Keratinocyte (primary cell): ENCODE measurements around the gene ABHD16A. TPM values are rescaled to one million over a fixed set of nuclear protein-coding genes. Genes with fewer than 3 reads are reported as not detected.

Experiments used
- DNase-seq: peaks from one replicate; pipeline ENCODE4 v3.0.0-alpha.2; 2011; ENCODE audit warnings: low read depth, missing footprints, low spot score
- FAIRE-seq: peaks from 2 replicates; lab custom pipeline; 2011; peaks lifted over from hg19 to GRCh38; lab: Jason Lieb, UNC
- H2AFZ ChIP-seq: 2 replicates; pipeline ENCODE4 v1.6.0; 2012; ENCODE audit warnings: low read length, control low read depth, inconsistent platforms; ENCODE audit not compliant: control insufficient read depth
- H3K27ac ChIP-seq: 2 replicates; pipeline ENCODE4 v1.5.1; 2011; ENCODE audit warnings: low read length; ENCODE audit not compliant: control insufficient read depth, insufficient read depth
- H3K27me3 ChIP-seq: 3 replicates; pipeline ENCODE4 v1.6.0; 2011; ENCODE audit warnings: low read length; ENCODE audit not compliant: control insufficient read depth, insufficient read depth; ENCODE audit errors: extremely low read depth
- H3K36me3 ChIP-seq, 2 experiments: 2 replicates in 1 of 2; 3 replicates in 1 of 2; pipeline ENCODE4 v1.5.1; 2011; ENCODE audit warnings: low read length in 2 of 2, mild to moderate bottlenecking in 1 of 2; ENCODE audit not compliant: control insufficient read depth in 2 of 2, insufficient read depth in 2 of 2; ENCODE audit errors: extremely low read depth in 1 of 2
- H3K4me1 ChIP-seq: 3 replicates; pipeline ENCODE4 v1.5.1; 2011; ENCODE audit warnings: low read length; ENCODE audit not compliant: control insufficient read depth, insufficient read depth; ENCODE audit errors: extremely low read depth
- H3K4me2 ChIP-seq: 3 replicates; pipeline ENCODE4 v1.6.0; 2011; ENCODE audit warnings: low read depth, low read length; ENCODE audit not compliant: control insufficient read depth, insufficient read depth; ENCODE audit errors: extremely low read depth
- H3K4me3 ChIP-seq, 3 experiments: fragments of 200-600 bp in 1 of 3; sonication (generic) in 1 of 3; 2 replicates in 2 of 3; 3 replicates in 1 of 3; pipeline ENCODE4 v1.5.1; 2011 to 2016; ENCODE audit warnings: low read length in 3 of 3, mild to moderate bottlenecking in 3 of 3, control low read depth in 2 of 3, inconsistent platforms in 1 of 3, low read depth in 1 of 3, mixed read lengths in 1 of 3, mixed run types in 1 of 3, moderate library complexity in 1 of 3; ENCODE audit not compliant: control insufficient read depth in 2 of 3, insufficient read depth in 2 of 3; ENCODE audit errors: extremely low read depth in 1 of 3
- H3K79me2 ChIP-seq: 2 replicates; pipeline ENCODE4 v1.6.0; 2012; ENCODE audit warnings: low read length; ENCODE audit not compliant: control insufficient read depth, insufficient read depth
- H3K9ac ChIP-seq: 3 replicates; pipeline ENCODE4 v1.6.0; 2011; ENCODE audit warnings: low read length; ENCODE audit not compliant: control insufficient read depth, insufficient read depth; ENCODE audit errors: extremely low read depth
- H3K9me1 ChIP-seq: 3 replicates; pipeline ENCODE4 v1.6.0; 2011; ENCODE audit warnings: low read length; ENCODE audit not compliant: control insufficient read depth, insufficient read depth; ENCODE audit errors: extremely low read depth
- H3K9me3 ChIP-seq: 2 replicates; pipeline ENCODE4 v1.5.1; 2012; ENCODE audit warnings: low read depth, low read length; ENCODE audit not compliant: control insufficient read depth
- H4K20me1 ChIP-seq: 3 replicates; pipeline ENCODE4 v1.6.0; 2011; ENCODE audit warnings: low read length; ENCODE audit not compliant: control insufficient read depth, insufficient read depth; ENCODE audit errors: extremely low read depth
- CTCF ChIP-seq, 3 experiments: IDR thresholded peaks in 1 of 3; conservative IDR thresholded peaks in 1 of 3; optimal IDR thresholded peaks in 1 of 3; 2 replicates in 2 of 3; 3 replicates in 1 of 3; pipeline versions ENCODE3 to v1.5.1; 2011; ENCODE audit warnings: low read length in 3 of 3, mild to moderate bottlenecking in 3 of 3, moderate library complexity in 2 of 3, control low read depth in 1 of 3, inconsistent platforms in 1 of 3; ENCODE audit not compliant: insufficient read depth in 2 of 3; ENCODE audit errors: extremely low read depth in 1 of 3
- EZH2 ChIP-seq: IDR thresholded peaks from one replicate; pipeline ENCODE4 v1.6.1; 2012; ENCODE audit warnings: inconsistent platforms, mild to moderate bottlenecking, low read length, moderate library complexity
- dilution Hi-C: fragments of 300-500 bp; cut with MboI; formaldehyde crosslinking; loops from one replicate; pipeline ENCODE4 v1.7.0; 2020; ENCODE audit warnings: low sequenced_read_pairs; ENCODE audit not compliant: extremely low pct_ligation_motif_present
- polyA plus RNA-seq, 5 experiments: library from polyadenylated mRNA; depleted of rRNA in 3 of 5; stranded (reverse) in 3 of 5; stranded (forward) in 1 of 5; unstranded in 1 of 5; fragments of >200 nt; gene quantifications; 1 replicate in 1 of 5; 2 replicates in 3 of 5; 3 replicates in 1 of 5; pipeline versions ENCODE4 v1.2.1 to v1.2.3, GENCODE V29; 2011 to 2012; ENCODE audit warnings: missing spikeins in 2 of 5, low read depth in 1 of 5, low replicate concordance in 1 of 5

Gene ABHD16A
- polyA plus RNA-seq, 1 donor (not counting 4 experiments of a cell fraction or from before 2014, with no cell fraction given), result 21.8 TPM

DNA sequence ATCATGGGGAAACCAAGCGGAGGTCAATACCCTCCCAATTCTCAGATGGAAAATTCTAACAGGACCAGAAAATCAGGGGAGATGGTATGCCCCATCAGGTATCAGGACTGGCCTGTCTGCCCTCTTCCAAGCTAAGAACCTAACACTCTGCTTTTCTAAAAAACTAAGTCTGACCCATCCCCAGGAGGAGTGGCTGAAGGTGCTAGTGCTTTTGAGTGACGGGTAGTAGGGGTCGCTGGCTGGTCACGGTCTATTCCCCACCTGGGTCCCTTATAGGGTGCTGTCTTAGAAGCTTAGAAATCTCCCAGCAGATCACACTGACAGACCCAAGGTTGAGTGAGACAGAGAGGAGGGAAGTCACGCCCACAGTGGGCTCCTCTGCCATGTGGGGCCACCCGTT, 9.6 kb downstream of the ABHD16A start:
- Histone ChIP-seq H3K4me2 (no peak overlapping the region), H3K9ac (no peak overlapping the region), H3K79me2 (no peaks in the 10 kb centered on the region), H3K9me3 (no peaks in the 10 kb centered on the region), H3K27me3 (no peaks in the 10 kb centered on the region), H3K27ac (no peak overlapping the region), H3K4me1 (no peaks in the 10 kb centered on the region), H2AFZ (no peak overlapping the region), H3K36me3 (peaks cover 22 to 29% of the 10 kb centered on the region in 2 experiments), H4K20me1 (no peaks in the 10 kb centered on the region), H3K9me1 (no peaks in the 10 kb centered on the region), H3K4me3 (no peak overlapping the region)
- dilution Hi-C loops, result no loop called here
- DNase-seq (no peak), FAIRE-seq (no peak)
- no peak for TF ChIP-seq EZH2
- TF ChIP-seq CTCF (optimal IDR thresholded peaks at IDR 0.05 in 1 of 3, IDR thresholded peaks at IDR 0.05 in 1 of 3, conservative IDR thresholded peaks at IDR 0.05 in 1 of 3; ENCODE audit: extremely low read depth in 1 of 3, insufficient read depth in 2 of 3, low read length in 3 of 3), result no peak

- Histone ChIP-seq H4K20me1 (no peaks in the 10 kb centered on the region), H3K36me3 (peaks cover 22 to 35% of the 10 kb centered on the region in 2 experiments)
Observed at GRCh38 chr6:31692886-31693285, 10.2 kb downstream of the ABHD16A start.

More at GRCh38 chr6:31692886-31693285, 10.2 kb downstream of the ABHD16A start:
- no peak overlapping the region for H3K4me2 ChIP-seq
- DNase-seq (no peak), FAIRE-seq (no peak)
- H3K4me1 ChIP-seq, result no peaks in the 10 kb centered on the region
- no peaks in the 10 kb centered on the region for H3K9me1 ChIP-seq
- TF ChIP-seq EZH2 (no peak), CTCF (optimal IDR thresholded peaks at IDR 0.05 in 1 of 3, IDR thresholded peaks at IDR 0.05 in 1 of 3, conservative IDR thresholded peaks at IDR 0.05 in 1 of 3; ENCODE audit: extremely low read depth in 1 of 3, insufficient read depth in 2 of 3, low read length in 3 of 3) (no peak)
- H2AFZ ChIP-seq, result no peak overlapping the region
- dilution Hi-C loops, result no loop called here
- H3K27me3 ChIP-seq, result no peaks in the 10 kb centered on the region
- no peaks in the 10 kb centered on the region for H3K9me3 ChIP-seq
- H3K79me2 ChIP-seq, result no peaks in the 10 kb centered on the region
- no peak overlapping the region for H3K4me3 ChIP-seq
- no peak overlapping the region for H3K9ac ChIP-seq
- H3K27ac ChIP-seq, result no peak overlapping the region
